Endothelial cell of umbilical vein (primary cell): Measurements from ENCODE around the gene EVC.

Experiments
- CTCF ChIP-seq, 2 donors: IDR thresholded peaks; 1 replicate in 1 of 2; 2 replicates in 1 of 2; pipeline ENCODE4 v1.5.1; 2011; ENCODE audit warnings: low read length in 2 of 2, mild to moderate bottlenecking in 2 of 2, moderate library complexity in 2 of 2, control low read depth in 1 of 2, inconsistent platforms in 1 of 2, low read depth in 1 of 2; ENCODE audit not compliant: insufficient read depth in 1 of 2; ENCODE audit errors: extremely low read depth in 1 of 2
- MYC ChIP-seq: IDR thresholded peaks from one replicate; pipeline ENCODE4 v1.6.1; 2011; ENCODE audit warnings: mild to moderate bottlenecking, low read depth, low read length
- POLR2AphosphoS5 ChIP-seq: IDR thresholded peaks from 2 replicates; pipeline ENCODE4 v1.6.1; 2012; ENCODE audit warnings: low read depth, mild to moderate bottlenecking, control low read depth, low read length, moderate library complexity; ENCODE audit not compliant: insufficient read depth

- TF ChIP-seq POLR2AphosphoS5 (no peak), CTCF (IDR thresholded peaks at IDR 0.05; ENCODE audit: extremely low read depth in 1 of 2, insufficient read depth in 1 of 2, low read depth in 1 of 2, low read length in 2 of 2) (no peak), MYC (no peak)
These were observed 77.1 kb downstream of the EVC start for GRCh38 chr4:5788144-5788543.
